ENCODE results near the gene PPP1R12C.
A peak's percentile ranks its signal among the peaks of the same experiment; 100 is the strongest.
"Not testable (repeated sequence)": the region's sequence is repeated elsewhere in the genome, so short reads cannot be mapped to it uniquely, and the experiment has no call there.

The PPP1R12C gene

GRCh38 chr19:55116859-55117662 lies at the start of gene PPP1R12C:
PPP1R12C (minus strand) TSS chr19:55117637; CDS start chr19:55117543, 94 bp downstream.
- DNase-seq (ENCODE audit: low read depth) = no peak

- peak; percentile 26 for DNase-seq (ENCODE audit: low read depth)
These were observed 49.3 kb upstream of the PPP1R12C start, which contains the start of gene DNAAF3 for GRCh38 chr19:55166530-55167268. DNAAF3 (minus strand) TSS chr19:55166613; CDS start chr19:55166413, 200 bp downstream.

- no peak for DNase-seq (ENCODE audit: low read depth)
These were observed 48.6 kb upstream of the PPP1R12C start for GRCh38 chr19:55165952-55166529.

GRCh38 chr19:55161571-55162322 lies 44.3 kb upstream of the PPP1R12C start:
- DNase-seq (ENCODE audit: low read depth) = no peak

GRCh38 chr19:55160986-55161365 lies 43.5 kb upstream of the PPP1R12C start:
- DNase-seq (ENCODE audit: low read depth) = no peak

- peak; percentile 69 for DNase-seq (ENCODE audit: low read depth)
These were observed 42.9 kb upstream of the PPP1R12C start for GRCh38 chr19:55160128-55160985.

- no peak for DNase-seq (ENCODE audit: low read depth)
These were observed 41.7 kb upstream of the PPP1R12C start for GRCh38 chr19:55158848-55159749.

GRCh38 chr19:55158423-55158822 lies 41.0 kb upstream of the PPP1R12C start:
- DNase-seq (ENCODE audit: low read depth) = no peak

GRCh38 chr19:55157064-55157908 lies 39.8 kb upstream of the PPP1R12C start, which contains the start of gene TNNI3:
TNNI3 (minus strand) TSS chr19:55157732; CDS start chr19:55157589, 143 bp downstream.
- no peak for DNase-seq (ENCODE audit: low read depth)

- no peak for DNase-seq (ENCODE audit: low read depth)
These were observed 39.0 kb upstream of the PPP1R12C start for GRCh38 chr19:55156202-55157063.

- not testable (repeated sequence) for DNase-seq (ENCODE audit: low read depth)
These were observed 38.3 kb upstream of the PPP1R12C start for GRCh38 chr19:55155784-55156183.

GRCh38 chr19:55153652-55154264 lies 36.3 kb upstream of the PPP1R12C start:
- DNase-seq (ENCODE audit: low read depth) = no peak

GRCh38 chr19:55152017-55152416 lies 34.6 kb upstream of the PPP1R12C start:
- no peak for DNase-seq (ENCODE audit: low read depth)

- DNase-seq (ENCODE audit: low read depth) = no peak
These were observed 31.9 kb upstream of the PPP1R12C start, which contains the start of gene TNNT1 for GRCh38 chr19:55149078-55150003. TNNT1 (minus strand) TSS chr19:55149206; CDS start chr19:55147157, 2,049 bp downstream.

- DNase-seq (ENCODE audit: low read depth) = no peak
These were observed 30.3 kb upstream of the PPP1R12C start for GRCh38 chr19:55147545-55148251.

Data from stimulated activated CD8-positive, alpha-beta memory T cell treated with anti-CD3 and anti-CD28 coated beads, Interleukin-12 subunit alpha, Interleukin-12 subunit beta, amount 100 ng/mL, for 1 hour (primary cell).